HCT116 (cell line): ENCODE measurements around the gene KCNJ10. TPM values are rescaled to one million over a fixed set of nuclear protein-coding genes. Genes with fewer than 3 reads are reported as not detected.

Source experiments
- ATAC-seq: fragments of 200-7000 bp; cut with Tn5 transposase; 2 replicates; pipeline ENCODE4 v1.9.1; 2020; ENCODE audit warnings: mild to moderate bottlenecking, moderate library complexity
- BruUV-seq: library from RNA; stranded (reverse); fragments of 400-500 nt; replicated peaks from 2 replicates; lab custom pipeline; 2021; lab: Mats Ljungman, UMichigan
- CTCF ChIA-PET: fragments of 300-600 bp; sonication (Branson Sonifier 250); formaldehyde crosslinking; loops from one replicate; lab custom pipeline; 2021; ENCODE audit warnings: antibody characterized with exemption; lab: Charles Lee
- POLR2A ChIA-PET: fragments of 300-600, 350-600 bp; sonication (Branson Sonifier 250); formaldehyde crosslinking; loops from one replicate; lab custom pipeline; 2021; ENCODE audit warnings: antibody characterized with exemption; lab: Charles Lee
- RAD21 ChIA-PET, 2 experiments: fragments of 300-600 bp; sonication (Branson Sonifier 250); formaldehyde crosslinking; loops; one replicate each; lab custom pipeline; 2023; ENCODE audit warnings: low total read pairs in 2 of 2; ENCODE audit not compliant: uncharacterized antibody in 2 of 2, unreplicated experiment in 2 of 2, low non-redundant PET in 1 of 2; lab: Charles Lee
- DNase-seq: peaks from one replicate; pipeline ENCODE4 v3.0.0-alpha.2; 2010; ENCODE audit warnings: low read depth, low spot score
- H2AFZ ChIP-seq: fragments of 200-600 bp; shearing (Covaris generic), sonication (generic); 2 replicates; pipeline ENCODE4 v1.6.1; 2017; ENCODE audit warnings: low read depth, mixed run types, mixed read lengths, antibody characterized with exemption, low read length; ENCODE audit not compliant: poor library complexity, severe bottlenecking
- H3K27ac ChIP-seq: 2 replicates; pipeline ENCODE4 v1.5.1; 2012; ENCODE audit warnings: low read depth, low read length
- H3K27me3 ChIP-seq: fragments of 200-600 bp; sonication (generic); 2 replicates; pipeline ENCODE4 v1.6.1; 2016; ENCODE audit warnings: mixed run types, low read length, mixed read lengths; ENCODE audit not compliant: insufficient read depth
- H3K36me3 ChIP-seq, 2 experiments: fragments of 200-500 bp in 1 of 2; fragments of 200-600 bp in 1 of 2; sonication (Bioruptor generic) in 1 of 2; sonication (generic) in 1 of 2; 2 replicates each; pipeline versions ENCODE4 v1.5.1 to v1.6.1; 2014 to 2016; ENCODE audit warnings: low read length in 2 of 2, inconsistent platforms in 1 of 2, mixed read lengths in 1 of 2, mixed run types in 1 of 2; ENCODE audit not compliant: insufficient read depth in 2 of 2, control insufficient read depth in 1 of 2
- H3K4me1 ChIP-seq, 2 experiments: fragments of 200-600 bp in 1 of 2; sonication (generic) in 1 of 2; 2 replicates each; pipeline versions ENCODE4 v1.5.1 to v1.6.1; 2012 to 2017; ENCODE audit warnings: low read length in 2 of 2, inconsistent platforms in 1 of 2, mild to moderate bottlenecking in 1 of 2, mixed read lengths in 1 of 2, mixed run types in 1 of 2, moderate library complexity in 1 of 2; ENCODE audit not compliant: insufficient read depth in 2 of 2, control insufficient read depth in 1 of 2
- H3K4me2 ChIP-seq: fragments of 200-600 bp; sonication (generic); 2 replicates; pipeline ENCODE4 v1.6.1; 2017; ENCODE audit warnings: mixed run types, low read length, mixed read lengths
- H3K4me3 ChIP-seq, 2 experiments: fragments of 200-600 bp in 1 of 2; sonication (generic) in 1 of 2; replicated peaks in 1 of 2; 2 replicates each; pipeline ENCODE4 v1.5.1; 2011 to 2016; ENCODE audit warnings: low read length in 2 of 2, control low read depth in 1 of 2, low read depth in 1 of 2, mild to moderate bottlenecking in 1 of 2, mixed read lengths in 1 of 2, mixed run types in 1 of 2
- H3K79me2 ChIP-seq: fragments of 200-600 bp; sonication (generic); 2 replicates; pipeline ENCODE4 v1.6.1; 2017; ENCODE audit warnings: mild to moderate bottlenecking, mixed run types, low read length, moderate library complexity, mixed read lengths; ENCODE audit not compliant: insufficient read depth
- H3K9ac ChIP-seq: fragments of 200-600 bp; sonication (generic); 2 replicates; pipeline ENCODE4 v1.6.1; 2016; ENCODE audit warnings: low read length, mixed read lengths
- H3K9me2 ChIP-seq: fragments of 200-600 bp; sonication (generic), shearing (Covaris generic); 2 replicates; pipeline ENCODE4 v1.6.1; 2017; ENCODE audit warnings: mixed run types, mild to moderate bottlenecking, moderate library complexity; ENCODE audit not compliant: insufficient read depth
- H3K9me3 ChIP-seq, 2 experiments: fragments of 200-500 bp in 1 of 2; fragments of 200-600 bp in 1 of 2; sonication (Bioruptor generic) in 1 of 2; sonication (generic) in 1 of 2; 2 replicates each; pipeline ENCODE4 v1.6.1; 2014 to 2017; ENCODE audit warnings: low read length in 2 of 2, mixed read lengths in 2 of 2, inconsistent platforms in 1 of 2, low read depth in 1 of 2, mild to moderate bottlenecking in 1 of 2, mixed run types in 1 of 2, moderate library complexity in 1 of 2; ENCODE audit not compliant: control insufficient read depth in 1 of 2, insufficient read depth in 1 of 2
- H4K20me1 ChIP-seq: fragments of 200-600 bp; sonication (generic), shearing (Covaris generic); 2 replicates; pipeline ENCODE4 v1.6.1; 2017; ENCODE audit warnings: mixed run types, mild to moderate bottlenecking, moderate library complexity; ENCODE audit not compliant: insufficient read depth
- CEBPB ChIP-seq: IDR thresholded peaks from 2 replicates; pipeline ENCODE4 v1.6.1; 2012; ENCODE audit warnings: low read depth
- ELF1 ChIP-seq: IDR thresholded peaks from 2 replicates; pipeline ENCODE4 v1.6.1; 2012; ENCODE audit warnings: low read depth, borderline replicate concordance
- EZH2 ChIP-seq: fragments of 200-600 bp; sonication (generic); IDR thresholded peaks from 2 replicates; pipeline ENCODE4 v1.6.1; 2017; ENCODE audit warnings: antibody characterized with exemption, mixed run types
- POLR2AphosphoS5 ChIP-seq: IDR thresholded peaks from 2 replicates; pipeline ENCODE4 v1.6.1; 2011; ENCODE audit warnings: mild to moderate bottlenecking, low read depth, low read length, moderate library complexity
- RAD21 ChIP-seq: IDR thresholded peaks from 2 replicates; pipeline ENCODE4 v1.6.1; 2012; ENCODE audit warnings: low read depth, mild to moderate bottlenecking
- SP1 ChIP-seq: IDR thresholded peaks from 2 replicates; pipeline ENCODE4 v1.6.1; 2012; ENCODE audit warnings: low read depth
- SRF ChIP-seq: IDR thresholded peaks from 2 replicates; pipeline ENCODE4 v1.6.1; 2012; ENCODE audit warnings: low read depth
- TCF7L2 ChIP-seq: IDR thresholded peaks from 2 replicates; pipeline ENCODE4 v1.7.0; 2011; ENCODE audit warnings: borderline replicate concordance, inconsistent platforms; ENCODE audit not compliant: insufficient read depth, insufficient read length; ENCODE audit errors: extremely low read depth
- intact Hi-C: fragments of 100-400 bp; cut with micrococcal nuclease; formaldehyde crosslinking; loops from 2 replicates; pipeline ENCODE4 v1.10.0; 2022
- total RNA-seq: library from RNA; stranded (reverse); gene quantifications from one replicate; pipeline ENCODE4 v1.2.1, GENCODE V29; 2021; ENCODE audit not compliant: unreplicated experiment
- TF ChIP-seq, protein P1 (sequence below): IDR thresholded peaks from 2 replicates; pipeline ENCODE4 v1.6.1; 2012; ENCODE audit warnings: low read depth

The KCNJ10 gene
- total RNA-seq, 1 experiment from 2014 or later: 0.57 TPM

DNA sequence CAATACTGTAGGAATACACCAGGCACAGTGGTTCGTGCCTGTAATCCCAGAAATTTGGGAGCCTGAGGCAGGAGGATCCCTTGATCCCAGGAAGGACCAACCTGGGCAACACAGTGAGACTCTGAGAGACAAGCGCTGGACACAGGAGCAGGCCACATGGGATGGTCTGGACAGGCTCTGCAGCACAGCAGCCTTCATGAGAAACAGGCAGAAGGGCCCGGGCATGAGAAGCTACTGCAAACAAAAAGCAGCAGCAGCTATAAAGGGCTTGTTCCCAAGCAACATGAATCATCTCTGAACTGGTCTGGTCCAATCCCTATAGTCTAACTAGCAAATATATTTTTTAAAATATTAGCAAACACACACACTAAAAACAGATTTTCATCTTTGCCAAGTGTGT is 80.4 kb downstream of the KCNJ10 start:
- H2AFZ ChIP-seq: no peak overlapping the region
- H3K36me3 ChIP-seq: no peaks in the 10 kb centered on the region
- intact Hi-C loops: no loop called here
- no peak overlapping the region for H3K9ac ChIP-seq
- no peak for ATAC-seq
- H3K9me2 ChIP-seq: no peaks in the 10 kb centered on the region
- H4K20me1 ChIP-seq: no peaks in the 10 kb centered on the region
- ChIA-PET RAD21 (no interaction called here), CTCF (interaction anchor here (3.3 kb wide), 1 partner anchor 17 kb away, joined by 16 read pairs; no protein-coding TSS in a partner anchor), POLR2A (no interaction called here)
- no peak overlapping the region for H3K4me2 ChIP-seq
- TF ChIP-seq SRF (no peak), ELF1 (no peak), CEBPB (no peak), RAD21 (no peak), SP1 (no peak), TCF7L2 (no peak), POLR2AphosphoS5 (no peak), EZH2 (no peak)
- TF ChIP-seq, protein P1, sequence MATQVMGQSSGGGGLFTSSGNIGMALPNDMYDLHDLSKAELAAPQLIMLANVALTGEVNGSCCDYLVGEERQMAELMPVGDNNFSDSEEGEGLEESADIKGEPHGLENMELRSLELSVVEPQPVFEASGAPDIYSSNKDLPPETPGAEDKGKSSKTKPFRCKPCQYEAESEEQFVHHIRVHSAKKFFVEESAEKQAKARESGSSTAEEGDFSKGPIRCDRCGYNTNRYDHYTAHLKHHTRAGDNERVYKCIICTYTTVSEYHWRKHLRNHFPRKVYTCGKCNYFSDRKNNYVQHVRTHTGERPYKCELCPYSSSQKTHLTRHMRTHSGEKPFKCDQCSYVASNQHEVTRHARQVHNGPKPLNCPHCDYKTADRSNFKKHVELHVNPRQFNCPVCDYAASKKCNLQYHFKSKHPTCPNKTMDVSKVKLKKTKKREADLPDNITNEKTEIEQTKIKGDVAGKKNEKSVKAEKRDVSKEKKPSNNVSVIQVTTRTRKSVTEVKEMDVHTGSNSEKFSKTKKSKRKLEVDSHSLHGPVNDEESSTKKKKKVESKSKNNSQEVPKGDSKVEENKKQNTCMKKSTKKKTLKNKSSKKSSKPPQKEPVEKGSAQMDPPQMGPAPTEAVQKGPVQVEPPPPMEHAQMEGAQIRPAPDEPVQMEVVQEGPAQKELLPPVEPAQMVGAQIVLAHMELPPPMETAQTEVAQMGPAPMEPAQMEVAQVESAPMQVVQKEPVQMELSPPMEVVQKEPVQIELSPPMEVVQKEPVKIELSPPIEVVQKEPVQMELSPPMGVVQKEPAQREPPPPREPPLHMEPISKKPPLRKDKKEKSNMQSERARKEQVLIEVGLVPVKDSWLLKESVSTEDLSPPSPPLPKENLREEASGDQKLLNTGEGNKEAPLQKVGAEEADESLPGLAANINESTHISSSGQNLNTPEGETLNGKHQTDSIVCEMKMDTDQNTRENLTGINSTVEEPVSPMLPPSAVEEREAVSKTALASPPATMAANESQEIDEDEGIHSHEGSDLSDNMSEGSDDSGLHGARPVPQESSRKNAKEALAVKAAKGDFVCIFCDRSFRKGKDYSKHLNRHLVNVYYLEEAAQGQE: no peak
- peaks cover 6% of the 10 kb centered on the region; the same call in 1 of the 2 replicates for H3K27me3 ChIP-seq
- no peak overlapping the region for H3K27ac ChIP-seq
- no peak for DNase-seq
- no peaks in the 10 kb centered on the region for H3K79me2 ChIP-seq
- H3K4me1 ChIP-seq: peaks cover 0 to 4% of the 10 kb centered on the region in 2 experiments; a peak in 1 of 4 replicates
- no TSS peak for BruUV-seq
- H3K9me3 ChIP-seq: no peaks in the 10 kb centered on the region
- no peak overlapping the region for H3K4me3 ChIP-seq
